Endodermal cell (in vitro differentiated cells): ENCODE results near the gene SUSD3. TPM values are rescaled to one million over a fixed set of nuclear protein-coding genes. Genes with fewer than 3 reads are reported as not detected.

Experiments
- DNase-seq: peaks from one replicate; pipeline ENCODE4 v3.0.0-alpha.2; 2017
- H3K27ac ChIP-seq: 2 replicates; pipeline ENCODE4 v1.5.1; 2013; ENCODE audit warnings: mild to moderate bottlenecking, low read depth, low read length, moderate library complexity
- H3K27me3 ChIP-seq: 2 replicates; pipeline ENCODE4 v1.6.1; 2013; ENCODE audit warnings: mild to moderate bottlenecking, low read length, moderate library complexity; ENCODE audit not compliant: insufficient read depth, control insufficient read depth, poor library complexity, severe bottlenecking
- H3K36me3 ChIP-seq: 2 replicates; pipeline ENCODE4 v1.7.0; 2013; ENCODE audit warnings: mild to moderate bottlenecking, low read length, moderate library complexity; ENCODE audit not compliant: control insufficient read depth, insufficient read depth
- H3K4me1 ChIP-seq: one replicate; pipeline ENCODE4 v1.7.0; 2013; ENCODE audit warnings: low read length; ENCODE audit not compliant: control insufficient read depth, insufficient read depth
- H3K4me3 ChIP-seq: 2 replicates; pipeline ENCODE4 v1.5.1; 2013; ENCODE audit warnings: mild to moderate bottlenecking, low read length, moderate library complexity
- H3K9ac ChIP-seq: 2 replicates; pipeline ENCODE4 v1.6.1; 2013; ENCODE audit warnings: mild to moderate bottlenecking, low read length, moderate library complexity; ENCODE audit not compliant: poor library complexity, severe bottlenecking; ENCODE audit errors: extremely low read depth
- H3K9me3 ChIP-seq: 2 replicates; pipeline ENCODE4 v1.6.1; 2013; ENCODE audit warnings: mild to moderate bottlenecking, low read length, moderate library complexity; ENCODE audit not compliant: control insufficient read depth
- H3K27ac Mint-ChIP-seq: 2 replicates; pipeline ENCODE4 v1.8.0; 2020; ENCODE audit warnings: mixed read lengths
- H3K27me3 Mint-ChIP-seq: 2 replicates; pipeline ENCODE4 v1.8.0; 2021; ENCODE audit warnings: mild to moderate bottlenecking, mixed read lengths; ENCODE audit not compliant: insufficient read depth
- H3K36me3 Mint-ChIP-seq: 2 replicates; pipeline ENCODE4 v1.8.0; 2020; ENCODE audit warnings: low read depth, mixed read lengths
- H3K4me1 Mint-ChIP-seq: 2 replicates; pipeline ENCODE4 v1.8.0; 2020; ENCODE audit warnings: mixed read lengths
- H3K4me3 Mint-ChIP-seq: 2 replicates; pipeline ENCODE4 v1.8.0; 2020; ENCODE audit warnings: mild to moderate bottlenecking, moderate library complexity, mixed read lengths
- H3K9me3 Mint-ChIP-seq: 2 replicates; pipeline ENCODE4 v1.8.0; 2020; ENCODE audit warnings: mild to moderate bottlenecking, mixed read lengths
- WGBS, 2 experiments: methylation state at CpG; one replicate each; pipeline versions ENCODE4 v1.1.5 to v1.1.7; 2013; ENCODE audit warnings: missing lambda C conversion rate in 2 of 2, mixed read lengths in 1 of 2; ENCODE audit not compliant: insufficient coverage in 1 of 2, insufficient read length in 1 of 2; 5-methylcytosine and 5-hydroxymethylcytosine counted together
- total RNA-seq, 2 donors: library from RNA; stranded (reverse); fragmentation: NEBNext Ultra II Directional in 1 of 2; extraction: Animal tissue kit (Norgen Biotek cat#: 25700) in 1 of 2; gene quantifications; 2 replicates in 1 of 2; 3 replicates in 1 of 2; pipeline ENCODE4 v1.2.1, GENCODE V29; 2021
- TF ChIP-seq, protein P1 (sequence below): fragments of 200-600 bp; sonication (generic); conservative IDR thresholded peaks from 2 replicates; pipeline ENCODE4 v1.5.0; 2021; ENCODE audit warnings: antibody characterized with exemption, mild to moderate bottlenecking

Gene SUSD3
- total RNA-seq, 2 donors from 2014 or later, result 5.1 to 5.9 TPM

DNA sequence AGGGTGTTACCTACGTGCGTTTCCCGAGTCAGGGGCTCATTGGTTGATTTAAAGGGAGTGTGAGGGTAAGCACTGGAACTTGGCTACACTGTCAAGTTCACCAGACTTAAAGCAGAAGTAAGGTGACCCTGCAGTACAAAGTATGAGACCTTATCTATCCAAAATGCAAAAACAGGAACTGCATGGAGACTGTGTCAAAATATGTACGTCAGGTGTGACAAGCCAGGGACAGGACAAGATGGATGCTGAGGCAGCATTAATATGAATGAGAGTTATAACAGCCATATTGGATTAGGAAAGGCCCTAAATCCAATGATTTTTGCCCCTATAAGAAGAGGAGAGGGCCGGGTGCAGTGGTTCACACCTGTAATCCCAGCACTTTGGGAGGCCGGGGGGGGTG, 15.4 kb upstream of the SUSD3 start:
- WGBS, 2 experiments, result 86% methylated on average over 3 to 6 of the region's 6 CpGs
- H3K36me3 ChIP-seq, result no peaks in the 10 kb centered on the region
- peaks cover 2% of the 10 kb centered on the region for H3K9me3 Mint-ChIP-seq
- no peaks in the 10 kb centered on the region for H3K36me3 Mint-ChIP-seq
- H3K4me3 Mint-ChIP-seq, result no peak overlapping the region
- H3K4me3 ChIP-seq, result no peak overlapping the region
- no peaks in the 10 kb centered on the region for H3K27me3 Mint-ChIP-seq
- DNase-seq, result no peak
- H3K27me3 ChIP-seq, result no peaks in the 10 kb centered on the region
- no peaks in the 10 kb centered on the region for H3K4me1 ChIP-seq
- H3K9me3 ChIP-seq, result no peaks in the 10 kb centered on the region
- H3K4me1 Mint-ChIP-seq, result no peaks in the 10 kb centered on the region
- no peak overlapping the region for H3K27ac Mint-ChIP-seq
- H3K27ac ChIP-seq, result no peak overlapping the region
- H3K9ac ChIP-seq, result no peak overlapping the region
- TF ChIP-seq, protein P1, sequence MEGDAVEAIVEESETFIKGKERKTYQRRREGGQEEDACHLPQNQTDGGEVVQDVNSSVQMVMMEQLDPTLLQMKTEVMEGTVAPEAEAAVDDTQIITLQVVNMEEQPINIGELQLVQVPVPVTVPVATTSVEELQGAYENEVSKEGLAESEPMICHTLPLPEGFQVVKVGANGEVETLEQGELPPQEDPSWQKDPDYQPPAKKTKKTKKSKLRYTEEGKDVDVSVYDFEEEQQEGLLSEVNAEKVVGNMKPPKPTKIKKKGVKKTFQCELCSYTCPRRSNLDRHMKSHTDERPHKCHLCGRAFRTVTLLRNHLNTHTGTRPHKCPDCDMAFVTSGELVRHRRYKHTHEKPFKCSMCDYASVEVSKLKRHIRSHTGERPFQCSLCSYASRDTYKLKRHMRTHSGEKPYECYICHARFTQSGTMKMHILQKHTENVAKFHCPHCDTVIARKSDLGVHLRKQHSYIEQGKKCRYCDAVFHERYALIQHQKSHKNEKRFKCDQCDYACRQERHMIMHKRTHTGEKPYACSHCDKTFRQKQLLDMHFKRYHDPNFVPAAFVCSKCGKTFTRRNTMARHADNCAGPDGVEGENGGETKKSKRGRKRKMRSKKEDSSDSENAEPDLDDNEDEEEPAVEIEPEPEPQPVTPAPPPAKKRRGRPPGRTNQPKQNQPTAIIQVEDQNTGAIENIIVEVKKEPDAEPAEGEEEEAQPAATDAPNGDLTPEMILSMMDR, result no peak

DNA sequence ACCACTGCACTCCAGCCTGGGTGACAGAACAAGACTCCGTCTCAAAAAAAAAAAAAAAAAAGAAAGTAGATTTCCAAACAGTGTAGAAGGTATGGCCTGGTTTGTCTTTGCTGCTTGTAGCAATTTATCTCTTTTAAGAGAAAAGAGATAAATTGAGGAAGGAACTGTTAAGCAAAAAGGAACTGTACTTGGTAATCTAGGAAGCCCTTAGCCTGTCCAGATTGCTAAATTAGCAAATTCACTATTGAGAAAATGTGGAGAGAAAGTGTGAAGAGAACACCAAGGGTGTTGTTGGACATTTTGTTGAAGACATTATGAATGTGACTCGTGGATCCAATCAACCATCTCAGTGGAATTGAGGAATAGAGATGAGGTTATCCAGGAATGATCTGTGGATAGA, 13.0 kb upstream of the SUSD3 start:
- Mint-ChIP-seq H3K27ac (no peak overlapping the region), H3K9me3 (peaks cover 2% of the 10 kb centered on the region), H3K27me3 (no peaks in the 10 kb centered on the region), H3K36me3 (no peaks in the 10 kb centered on the region), H3K4me3 (no peak overlapping the region), H3K4me1 (no peaks in the 10 kb centered on the region)
- WGBS, 2 experiments, result 94 to 100% methylated on average over 1 to 2 of the region's 2 CpGs
- Histone ChIP-seq H3K36me3 (no peaks in the 10 kb centered on the region), H3K9ac (no peak overlapping the region), H3K27ac (no peak overlapping the region), H3K4me1 (no peaks in the 10 kb centered on the region), H3K27me3 (no peaks in the 10 kb centered on the region), H3K9me3 (no peaks in the 10 kb centered on the region), H3K4me3 (no peak overlapping the region)
- TF ChIP-seq, protein P1, result no peak
- DNase-seq, result no peak

DNA sequence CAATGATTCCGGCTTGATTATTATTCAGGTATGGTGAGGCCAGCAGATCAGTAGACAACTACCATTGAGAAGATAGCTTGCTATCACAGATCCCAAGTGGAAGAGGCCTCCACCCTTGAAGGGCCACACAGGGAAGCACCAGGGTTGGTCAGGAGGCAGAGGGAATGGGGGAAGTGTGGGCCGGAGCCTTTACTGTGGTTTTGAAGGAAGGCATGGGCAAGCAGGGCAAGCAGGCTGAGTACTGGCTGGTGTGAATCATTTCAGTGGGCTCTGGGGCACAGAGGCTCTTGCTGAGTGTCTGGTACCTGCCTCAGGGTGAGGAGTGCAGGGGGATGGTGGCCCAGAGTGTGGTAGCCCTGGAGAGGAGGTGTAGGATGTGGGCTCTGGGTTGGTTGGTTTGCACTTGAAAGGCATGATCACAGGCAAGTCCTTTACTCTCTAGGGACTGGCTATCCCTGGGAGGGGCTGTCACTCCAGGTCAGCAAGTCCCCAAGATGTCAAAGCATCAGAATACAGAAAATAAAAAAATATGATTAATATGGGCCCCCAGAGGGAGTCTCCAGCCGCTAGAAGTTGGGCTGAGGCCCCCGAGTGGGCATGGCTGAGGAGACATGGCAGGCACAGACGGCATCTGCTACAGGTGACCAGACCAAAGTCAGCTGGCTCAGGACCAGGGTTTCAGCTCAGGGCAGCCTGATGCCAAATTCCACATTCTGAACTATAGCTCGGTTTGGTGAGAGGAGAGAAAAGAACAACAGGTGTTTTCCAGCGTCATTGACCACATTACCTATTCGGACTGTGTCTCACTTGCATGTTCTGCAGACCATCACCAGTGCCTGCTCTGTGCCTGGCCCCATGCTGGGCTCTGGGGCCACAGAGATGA, 9.7 kb upstream of the SUSD3 start:
- Mint-ChIP-seq H3K4me1 (peaks cover 7% of the 10 kb centered on the region), H3K4me3 (no peak overlapping the region), H3K27ac (no peak overlapping the region), H3K27me3 (no peaks in the 10 kb centered on the region), H3K9me3 (peaks cover 2% of the 10 kb centered on the region), H3K36me3 (no peaks in the 10 kb centered on the region)
- no peak for DNase-seq
- Histone ChIP-seq H3K9ac (no peak overlapping the region), H3K36me3 (no peaks in the 10 kb centered on the region), H3K4me3 (no peak overlapping the region), H3K27me3 (no peaks in the 10 kb centered on the region), H3K27ac (no peak overlapping the region), H3K4me1 (peaks cover 5% of the 10 kb centered on the region), H3K9me3 (no peaks in the 10 kb centered on the region)
- 90 to 93% methylated on average over 7 to 8 of the region's 8 CpGs for WGBS, 2 experiments
- TF ChIP-seq, protein P1, result no peak
